Germinal center (tissue), 1 donor: ENCODE measurements around the gene C3orf22.
"Not testable (repeated sequence)": the region's sequence is repeated elsewhere in the genome, so short reads cannot be mapped to it uniquely, and the experiment has no call there.

Source experiments
- DNase-seq: peaks from one replicate; pipeline ENCODE4 v3.0.0; 2012; ENCODE audit warnings: mixed read lengths, low spot score

Gene C3orf22

GRCh38 chr3:126542340-126543241 is 16.1 kb downstream of the C3orf22 start:
- no peak for DNase-seq

DNA sequence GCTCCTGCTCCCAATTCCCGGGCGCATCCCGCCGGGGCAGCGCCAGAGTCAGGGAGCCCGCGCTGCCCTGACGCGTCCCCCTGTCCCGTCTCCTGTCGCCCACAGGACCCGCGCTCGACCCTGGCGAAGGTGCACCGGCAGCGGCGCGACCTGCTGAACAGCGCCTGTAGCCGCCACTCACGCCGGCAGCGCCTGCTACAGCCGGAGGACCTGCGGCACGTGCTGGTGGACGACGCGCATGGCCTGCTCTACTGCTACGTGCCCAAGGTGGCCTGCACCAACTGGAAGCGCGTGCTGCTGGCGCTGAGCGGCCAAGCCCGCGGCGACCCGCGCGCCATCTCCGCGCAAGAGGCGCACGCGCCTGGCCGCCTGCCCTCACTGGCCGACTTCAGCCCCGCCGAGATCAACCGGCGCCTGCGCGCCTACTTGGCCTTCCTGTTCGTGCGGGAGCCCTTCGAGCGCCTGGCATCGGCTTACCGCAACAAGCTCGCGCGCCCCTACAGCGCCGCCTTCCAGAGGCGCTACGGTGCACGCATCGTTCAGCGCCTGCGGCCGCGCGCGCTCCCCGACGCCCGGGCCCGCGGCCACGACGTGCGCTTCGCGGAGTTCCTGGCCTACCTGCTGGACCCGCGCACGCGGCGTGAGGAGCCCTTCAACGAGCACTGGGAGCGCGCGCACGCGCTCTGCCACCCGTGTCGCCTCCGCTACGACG is 16.9 kb downstream of the C3orf22 start:
- DNase-seq, result no peak

DNA sequence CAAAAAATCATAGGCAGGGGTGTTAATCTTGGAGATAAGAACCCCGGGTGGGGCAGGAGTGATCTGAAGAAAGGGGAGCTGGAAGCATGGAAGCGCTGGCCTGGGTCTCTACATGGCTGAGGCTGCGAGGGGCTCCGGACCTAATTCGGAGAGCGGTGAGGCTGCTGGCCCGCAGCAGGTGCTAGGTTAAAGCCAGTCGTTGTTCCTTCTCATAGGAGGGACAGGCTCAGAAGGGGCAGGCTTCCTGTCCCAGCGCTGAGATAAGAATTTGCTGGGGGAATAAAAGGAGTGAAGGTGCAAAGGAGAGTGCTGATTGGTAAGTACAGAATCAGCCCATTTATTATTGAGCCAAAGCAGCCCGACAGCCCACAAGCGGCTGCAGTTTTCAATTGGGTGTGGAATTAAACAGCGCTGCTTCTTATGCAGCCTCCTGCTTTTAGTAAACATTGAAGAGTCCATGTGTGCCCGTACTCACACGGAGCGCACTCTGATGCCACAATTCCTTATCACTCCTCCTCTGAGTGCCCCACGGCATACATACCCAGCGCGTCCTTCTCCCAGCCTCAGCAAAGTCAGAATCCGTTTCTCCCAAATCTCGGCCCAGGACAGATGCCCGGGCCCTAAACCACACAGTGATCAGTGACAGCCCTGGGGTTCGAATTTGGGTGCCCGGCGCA is 17.6 kb downstream of the C3orf22 start:
- DNase-seq, result no peak

DNA sequence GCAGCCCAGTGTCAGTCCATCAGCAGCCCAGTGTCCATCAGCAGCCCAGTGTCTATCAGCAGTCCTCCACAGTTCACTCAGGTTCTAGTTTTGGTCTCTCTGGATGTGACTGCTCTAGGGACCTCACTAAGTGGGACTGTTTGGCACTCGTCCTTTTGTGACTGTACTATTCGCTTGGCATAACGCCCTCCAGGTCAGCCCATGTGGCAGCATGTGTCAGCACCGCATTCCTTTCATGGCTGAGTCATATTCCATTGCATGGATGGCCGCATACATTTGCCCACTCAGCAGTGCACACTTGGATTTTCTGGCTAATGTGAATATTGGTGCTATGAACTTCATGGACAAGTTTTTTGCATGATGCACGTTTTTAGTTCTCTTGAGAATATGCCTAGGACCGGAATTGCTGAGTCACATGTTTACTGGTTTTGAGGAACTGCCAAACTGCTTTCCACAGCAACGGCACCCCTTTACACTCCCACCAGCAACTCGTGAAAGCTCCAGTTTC is 18.3 kb downstream of the C3orf22 start:
- no peak for DNase-seq

DNA sequence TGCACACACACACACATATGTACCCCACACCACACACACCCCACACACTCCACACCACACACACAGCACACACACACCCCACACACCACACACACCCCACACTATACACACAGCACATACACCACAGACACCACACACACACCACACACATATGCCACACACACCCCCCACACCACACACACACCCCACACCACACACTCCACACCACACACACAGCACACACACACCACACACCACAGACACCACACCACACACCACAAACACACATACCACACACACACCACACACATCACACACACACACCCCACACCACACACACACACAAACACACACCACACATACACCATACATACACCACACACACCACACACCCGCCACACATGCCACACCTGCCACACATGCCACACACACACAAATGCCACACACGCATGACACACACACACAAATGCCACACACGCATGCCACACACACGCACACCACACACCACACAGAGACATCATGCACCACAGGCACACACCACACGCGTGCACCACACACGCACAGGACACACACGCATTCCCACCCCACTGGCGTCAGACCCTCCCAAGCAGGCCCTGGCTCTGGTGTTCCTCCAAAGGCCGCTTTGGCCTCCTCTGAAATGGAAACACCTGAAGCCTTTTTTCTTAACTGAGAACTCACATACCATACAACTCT is 19.0 kb downstream of the C3orf22 start:
- no peak for DNase-seq

DNA sequence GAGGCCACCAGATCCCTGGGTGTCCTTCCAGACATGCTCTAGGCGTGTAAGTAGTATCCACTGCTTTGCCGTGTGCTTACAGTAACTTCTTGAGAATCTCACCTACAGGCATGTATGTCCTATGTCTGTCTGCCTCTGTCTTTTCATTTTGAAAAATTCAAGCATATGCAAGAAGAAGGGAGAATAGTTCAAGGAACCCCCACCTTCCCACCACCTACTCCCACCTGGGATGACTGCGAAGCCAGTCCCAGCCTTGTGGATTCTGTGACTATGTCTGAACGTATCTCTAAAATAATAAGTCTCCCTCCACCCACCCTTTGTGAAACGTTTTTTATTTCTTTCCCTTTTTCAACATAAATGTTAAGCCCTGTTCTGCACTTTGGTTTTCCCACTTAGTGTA is 19.8 kb downstream of the C3orf22 start:
- DNase-seq, result no peak

DNA sequence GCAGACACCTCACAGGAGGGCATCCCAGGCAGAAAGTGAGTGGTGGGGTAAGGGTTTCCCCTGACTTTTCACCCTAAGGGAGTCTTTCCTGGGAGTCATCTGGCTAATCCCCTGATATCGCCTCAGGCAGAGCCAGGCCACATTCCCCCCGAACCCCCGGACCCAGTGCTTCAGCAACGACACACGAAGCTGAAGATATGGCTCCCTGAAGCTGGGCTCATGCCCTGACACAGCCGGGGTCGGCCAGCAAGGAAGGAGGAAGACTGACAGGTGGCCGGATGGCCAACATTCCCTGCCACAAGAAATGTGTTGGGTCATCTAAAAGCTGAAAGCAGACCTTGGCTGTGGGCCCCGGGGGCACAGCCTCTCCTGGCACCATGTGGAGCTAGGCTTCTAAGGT is 20.4 kb downstream of the C3orf22 start:
- no peak for DNase-seq

GRCh38 chr3:126537730-126538281 is 20.9 kb downstream of the C3orf22 start:
- DNase-seq, result no peak

DNA sequence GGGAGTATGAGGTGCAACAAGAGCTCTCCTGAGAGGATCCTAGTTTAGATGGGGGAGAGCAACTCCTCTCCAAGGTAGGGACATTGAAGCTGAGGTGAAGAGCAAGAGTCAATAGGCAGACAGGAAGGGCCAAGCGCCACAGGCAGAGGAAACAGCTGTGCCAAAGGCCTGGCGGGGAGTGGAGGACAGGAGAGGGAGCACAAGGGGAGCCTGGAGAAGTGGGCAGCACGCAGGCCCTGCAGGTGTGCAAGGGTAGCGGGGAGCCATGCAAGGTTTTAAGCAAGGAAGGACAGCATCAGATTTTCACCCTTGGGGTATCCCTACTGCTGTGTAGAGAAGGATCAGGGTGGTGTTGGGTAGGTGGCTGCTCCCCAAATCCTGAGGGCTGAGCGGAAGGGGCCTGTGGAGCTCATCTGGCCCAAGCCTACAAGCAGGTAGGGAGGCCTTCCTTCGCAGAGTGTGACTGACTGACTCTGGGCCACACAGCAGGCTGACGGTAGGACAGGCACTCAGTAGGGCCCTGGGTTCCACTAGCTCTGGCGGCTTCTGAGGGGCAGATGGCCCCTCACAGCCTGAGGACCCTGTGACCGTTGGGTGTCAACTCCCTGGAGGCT is 21.5 kb downstream of the C3orf22 start:
- no peak for DNase-seq

GRCh38 chr3:126536126-126536525 is 22.6 kb downstream of the C3orf22 start:
- no peak for DNase-seq

DNA sequence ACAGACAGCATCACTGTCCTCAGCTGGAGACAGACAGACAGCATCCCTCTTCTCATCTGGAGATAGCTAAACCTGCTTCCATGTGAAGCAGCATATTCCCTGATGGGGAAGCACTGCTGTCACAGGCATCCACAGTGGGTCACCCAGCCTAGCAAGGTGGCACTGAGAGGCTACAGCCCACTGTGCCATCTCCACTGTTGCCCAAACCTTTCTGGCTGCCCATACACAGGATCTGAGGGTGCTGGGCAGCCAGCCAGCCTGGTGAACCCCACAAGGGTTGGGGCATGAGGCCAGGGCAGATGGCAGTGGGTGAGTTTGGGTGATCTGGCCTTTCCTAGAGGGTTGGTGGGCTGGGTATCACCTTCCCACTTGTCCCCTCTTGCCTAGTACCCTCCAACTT is 23.1 kb downstream of the C3orf22 start:
- no peak for DNase-seq

DNA sequence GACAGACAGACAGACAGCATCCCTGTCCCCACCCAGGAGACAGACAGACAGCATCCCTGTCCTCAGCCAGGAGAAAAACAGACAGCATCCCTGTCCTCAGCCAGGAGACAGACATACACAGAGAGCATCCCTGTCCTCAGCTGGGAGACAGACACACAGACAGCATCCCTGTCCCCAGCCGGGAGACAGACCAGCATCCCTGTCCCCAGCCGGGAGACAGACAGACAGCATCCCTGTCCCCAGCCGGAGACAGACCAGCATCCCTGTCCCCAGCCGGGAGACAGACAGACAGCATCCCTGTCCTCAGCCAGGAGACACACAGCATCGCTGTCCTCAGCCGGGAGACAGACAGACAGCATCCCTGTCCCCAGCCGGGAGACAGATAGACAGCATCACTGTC is 24.0 kb downstream of the C3orf22 start:
- DNase-seq, result not testable (repeated sequence)

DNA sequence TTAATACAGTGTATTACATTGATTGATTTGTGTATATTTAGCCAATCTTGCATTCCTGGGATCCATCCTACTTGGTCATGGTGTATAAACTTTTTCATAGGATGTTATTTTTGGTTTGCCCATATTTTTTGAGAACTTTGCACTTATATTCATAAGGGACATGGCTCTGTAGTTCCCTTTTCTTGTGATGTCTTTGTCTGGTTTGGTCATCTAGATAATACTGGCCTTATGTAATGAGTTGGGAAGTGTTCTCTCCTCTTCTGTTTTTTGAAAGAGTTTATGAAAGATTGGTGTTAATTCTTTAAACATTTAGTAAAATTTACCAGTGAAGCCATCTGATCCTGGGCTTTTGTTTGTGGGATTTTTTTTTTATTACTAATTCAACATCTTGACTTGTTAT is 25.2 kb downstream of the C3orf22 start:
- no peak for DNase-seq

DNA sequence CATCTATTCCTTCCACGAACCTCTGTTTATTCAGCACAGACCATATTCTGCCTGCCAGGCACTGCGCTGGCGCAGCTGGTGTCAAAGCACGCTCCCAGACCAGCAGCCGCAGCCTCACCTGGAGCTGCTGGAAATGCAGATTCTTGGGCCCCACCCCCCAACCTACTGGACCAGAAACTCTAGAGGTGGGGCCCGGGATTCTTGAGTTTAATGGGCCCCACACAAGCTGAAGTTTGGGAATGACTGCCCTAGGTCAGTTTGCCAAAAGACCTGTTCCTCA is 27.7 kb downstream of the C3orf22 start:
- no peak for DNase-seq

- no peak for DNase-seq
Observed at GRCh38 chr3:126530171-126531050, 28.3 kb downstream of the C3orf22 start.

GRCh38 chr3:126529585-126530170 is 29.1 kb downstream of the C3orf22 start:
- DNase-seq, result no peak

- DNase-seq, result no peak
Observed at GRCh38 chr3:126528800-126529541, 29.8 kb downstream of the C3orf22 start.

DNA sequence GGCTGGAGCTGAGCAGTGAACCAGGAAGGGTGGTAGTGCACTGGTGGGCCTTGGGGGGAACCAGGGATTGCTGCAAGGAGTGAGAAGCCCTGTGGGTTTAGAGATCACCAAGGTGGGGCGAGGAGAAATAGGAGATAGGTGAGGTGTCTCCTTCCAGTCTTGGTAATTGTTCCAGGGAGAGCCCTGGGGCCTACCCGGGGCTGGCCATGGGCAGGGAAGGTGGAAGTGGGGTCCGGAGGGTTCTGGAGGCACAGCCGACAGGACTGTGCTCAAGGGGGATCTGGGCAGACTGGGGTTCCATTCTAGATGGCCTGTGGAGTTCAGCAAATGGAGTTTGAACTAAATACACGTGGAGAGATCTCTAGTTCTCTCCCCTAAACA is 30.3 kb downstream of the C3orf22 start:
- no peak for DNase-seq

DNA sequence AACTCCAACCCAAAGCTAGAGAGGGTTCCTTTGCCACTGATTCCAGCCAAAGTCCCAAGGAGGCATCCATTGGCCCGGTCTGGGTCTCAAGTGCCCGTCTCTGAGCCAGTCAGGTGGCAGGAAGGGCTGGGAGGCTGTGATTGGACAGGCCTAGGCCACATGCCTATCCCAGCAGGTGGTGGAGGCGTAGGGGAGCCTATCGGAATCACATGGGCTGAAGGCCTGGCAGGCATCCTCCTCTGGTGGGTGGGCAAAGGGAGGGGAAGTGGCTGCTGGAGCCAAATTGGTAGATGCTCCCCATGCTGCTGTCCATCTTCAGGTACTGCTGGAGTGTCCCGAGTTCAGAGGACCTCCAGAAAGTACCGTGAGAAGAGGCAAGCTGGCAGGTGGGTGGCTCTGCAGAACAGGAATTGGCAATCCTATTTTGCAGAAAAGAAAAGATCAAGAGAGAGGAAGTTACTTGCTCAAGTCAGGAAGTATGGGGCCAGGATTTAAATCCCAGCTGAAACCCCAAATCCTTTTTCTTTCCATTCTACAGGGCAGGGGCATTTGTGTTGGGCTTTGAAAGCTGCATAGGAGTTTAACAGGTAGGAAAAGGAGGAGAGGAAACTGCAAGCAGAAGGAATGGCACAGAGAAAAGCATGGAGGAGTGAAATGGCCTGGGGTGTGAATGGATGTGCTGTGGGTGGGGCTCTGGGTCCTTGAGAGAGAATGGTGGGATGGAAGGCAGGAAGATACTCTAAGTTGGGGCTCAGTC is 31.1 kb downstream of the C3orf22 start:
- DNase-seq, result no peak
